T-helper 1 cell (primary cell): ENCODE measurements around the gene OVOL2.
"Not testable (repeated sequence)": the region's sequence is repeated elsewhere in the genome, so short reads cannot be mapped to it uniquely, and the experiment has no call there.

Experiments used
- DNase-seq, 5 donors: peaks; one replicate each; pipeline ENCODE4 v3.0.0-alpha.2; 2012 to 2020
- total RNA-seq, 4 donors: gene quantifications; one replicate each; lab custom pipeline; 2026; lab: John Stamatoyannopoulos, UW

Gene OVOL2
- total RNA-seq = 0 reads per million in 4 donors

DNA sequence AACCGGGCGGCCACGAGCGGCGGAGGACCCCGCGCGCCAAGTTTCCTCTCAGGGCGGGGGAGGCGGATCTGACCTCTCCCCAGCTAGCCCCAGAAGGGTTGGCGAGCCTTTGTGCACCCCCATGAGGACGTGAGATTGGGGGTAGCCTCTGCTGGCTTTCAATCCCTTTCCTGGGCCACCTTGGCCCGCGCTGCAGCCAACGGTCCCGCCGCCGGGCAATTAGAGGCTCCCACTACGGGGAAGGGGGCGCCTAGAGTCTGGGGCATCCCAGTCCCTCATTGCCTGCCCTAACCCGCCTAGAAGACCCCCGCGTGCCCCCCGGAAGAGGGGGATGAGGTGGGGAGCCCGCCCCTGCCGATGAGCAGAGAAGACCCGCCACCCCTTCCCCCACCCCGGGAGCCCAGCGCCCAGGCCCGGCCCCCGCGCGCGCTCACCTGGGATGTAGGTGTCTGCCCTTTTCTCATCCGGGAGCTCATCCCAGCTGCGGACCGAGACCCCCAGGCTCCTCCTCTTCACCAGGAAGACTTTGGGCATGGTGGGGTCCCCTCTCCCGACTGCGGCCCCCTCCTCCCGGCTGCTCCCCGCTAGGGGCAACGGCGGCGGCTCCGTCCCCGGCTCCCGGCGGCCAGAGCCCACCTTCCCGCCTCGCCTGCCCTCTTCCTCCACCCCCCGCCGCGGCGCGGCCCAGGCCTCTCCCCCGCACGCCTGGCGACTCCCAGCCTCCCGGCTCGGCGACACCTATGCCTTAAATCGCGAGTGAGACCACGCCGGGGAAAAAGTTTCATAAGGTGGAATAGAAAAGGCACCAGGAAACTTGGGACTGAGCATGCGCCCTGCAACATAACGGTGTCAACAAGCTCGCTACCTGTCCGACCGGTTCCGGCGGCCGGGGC lies at the start of gene OVOL2:
Gene OVOL2 (minus strand): TSS at position 816 of the 893 bp plus-strand sequence. CDS start 282 bp downstream, at position 534.
- DNase-seq = no peak

DNA sequence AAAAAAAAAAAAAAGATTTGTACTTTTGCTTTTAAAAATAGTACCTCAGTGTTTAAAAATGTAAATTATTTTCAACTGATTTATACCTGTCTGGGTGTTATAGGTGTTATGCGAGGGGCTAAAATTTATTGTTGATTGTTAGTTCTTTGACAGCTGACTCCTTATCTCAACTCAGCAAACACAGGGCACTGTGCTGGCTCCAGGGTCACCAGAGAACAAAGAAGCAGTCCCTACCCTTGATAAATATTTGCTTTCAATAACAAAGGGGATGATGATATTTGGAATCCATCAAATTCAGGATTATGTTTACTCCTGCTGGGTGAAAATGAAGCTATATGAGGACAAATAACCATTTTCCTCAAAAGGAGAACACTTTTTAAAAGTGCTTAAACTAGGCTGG lies 45.8 kb upstream of the OVOL2 start:
- DNase-seq = no peak

DNA sequence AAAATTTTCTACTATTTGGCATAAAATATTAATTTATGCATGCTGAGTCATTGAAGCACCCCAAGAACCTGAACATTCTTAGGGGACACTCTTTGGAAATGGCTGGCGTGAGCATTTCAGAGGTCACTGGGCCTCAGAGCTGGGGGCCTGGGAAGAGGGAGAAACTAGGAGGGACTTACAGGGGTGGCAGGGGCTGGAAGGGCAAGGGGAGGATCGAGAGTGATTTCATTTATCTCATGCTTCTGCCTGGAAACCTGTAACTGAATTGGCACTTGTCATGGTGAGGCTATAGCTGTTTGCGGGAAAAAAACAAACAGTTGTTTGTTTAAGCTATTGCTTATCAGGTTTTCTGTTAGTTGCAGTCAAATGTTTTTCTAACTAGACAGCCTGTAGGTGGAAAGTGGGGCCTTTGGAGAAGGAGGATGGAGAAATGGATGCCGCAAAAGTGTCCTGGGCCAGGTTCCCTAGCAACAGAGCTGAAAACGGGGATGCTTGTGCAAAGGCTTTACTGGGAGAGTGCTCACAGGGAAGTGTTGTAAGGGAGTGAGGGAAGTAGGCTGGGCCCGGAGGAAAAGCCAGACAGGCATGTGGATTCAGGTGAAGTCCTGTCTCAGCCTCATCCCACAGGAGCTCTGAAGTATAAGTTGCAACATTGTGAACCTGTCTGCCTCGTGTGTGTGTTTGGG lies 43.6 kb upstream of the OVOL2 start:
- no peak for DNase-seq

DNA sequence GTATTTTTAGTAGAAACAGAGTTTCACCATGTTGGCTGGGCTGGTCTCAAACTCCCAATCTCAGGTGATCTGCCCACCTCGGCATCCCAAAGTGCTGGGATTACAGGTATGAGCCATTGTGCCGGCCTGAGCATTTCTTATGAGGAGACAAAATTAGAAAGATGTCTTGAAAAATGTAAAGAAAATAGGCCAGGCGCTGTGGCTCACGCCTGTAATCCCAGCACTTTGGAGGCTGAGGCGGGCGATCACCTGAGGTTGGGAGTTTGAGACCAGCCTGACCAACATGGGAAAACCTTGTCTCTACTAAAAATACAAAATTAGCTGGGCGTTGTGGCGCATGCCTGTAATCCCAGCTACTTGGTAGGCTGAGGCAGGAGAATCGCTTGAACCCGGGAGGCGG lies 42.9 kb upstream of the OVOL2 start:
- not testable (repeated sequence) for DNase-seq

DNA sequence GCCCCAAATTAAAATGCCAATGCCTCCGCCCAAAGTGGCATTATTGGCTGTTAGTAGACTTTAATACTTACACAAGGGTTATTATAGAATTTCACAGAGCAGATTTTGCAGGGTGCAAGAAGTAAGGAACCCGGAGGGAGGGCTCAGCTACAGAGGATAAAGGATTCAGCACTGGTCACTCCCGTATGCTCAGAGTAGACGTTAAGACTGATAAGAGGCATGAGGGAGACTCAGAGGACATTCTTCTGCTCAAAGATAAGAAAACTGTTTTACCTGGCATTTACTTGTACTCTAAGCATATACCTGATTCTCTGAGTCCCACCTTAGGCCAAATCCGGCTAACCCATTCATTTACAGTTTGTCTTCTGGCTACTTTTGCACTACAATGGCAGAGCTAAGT lies 36.5 kb upstream of the OVOL2 start:
- no peak for DNase-seq

DNA sequence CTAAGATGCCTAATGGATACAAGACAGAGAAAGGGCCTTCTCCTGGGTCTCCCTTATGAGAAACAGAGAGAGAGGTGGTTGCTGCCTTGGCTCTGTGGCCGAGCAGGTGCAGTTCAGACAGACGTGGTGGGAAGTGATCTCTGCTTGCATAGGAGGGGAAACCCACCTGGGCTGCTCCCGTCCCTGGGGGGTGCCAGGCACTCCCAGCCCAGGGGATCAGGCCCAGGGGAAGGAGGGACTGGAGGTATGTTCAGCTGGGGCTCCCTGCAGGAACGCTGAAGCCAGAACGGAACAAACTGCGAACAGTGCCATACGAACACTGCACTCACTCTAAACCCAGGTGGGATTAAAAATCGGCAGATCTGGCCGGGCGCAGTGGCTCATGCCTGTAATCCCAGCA lies 35.7 kb upstream of the OVOL2 start:
- DNase-seq = no peak

DNA sequence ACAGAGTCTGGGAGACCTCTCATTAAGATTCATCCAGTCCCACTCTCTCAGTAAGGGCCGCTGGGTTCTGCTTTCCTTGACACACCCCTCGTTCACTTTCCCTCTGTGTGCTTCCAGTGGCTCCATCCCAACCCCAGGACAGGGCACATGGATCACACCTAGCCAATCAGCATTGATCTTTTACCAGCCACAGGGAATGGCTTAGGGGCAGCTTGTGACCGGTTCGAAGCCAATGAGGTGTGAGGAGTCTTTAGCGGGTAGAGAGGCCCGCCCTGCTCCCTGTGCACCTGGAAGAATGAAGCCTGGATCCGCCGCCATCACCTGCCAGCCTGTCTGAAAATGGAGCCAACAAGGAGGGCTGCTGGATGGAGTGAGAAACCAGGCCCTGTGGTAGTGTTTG lies 35.2 kb upstream of the OVOL2 start:
- DNase-seq = no peak

DNA sequence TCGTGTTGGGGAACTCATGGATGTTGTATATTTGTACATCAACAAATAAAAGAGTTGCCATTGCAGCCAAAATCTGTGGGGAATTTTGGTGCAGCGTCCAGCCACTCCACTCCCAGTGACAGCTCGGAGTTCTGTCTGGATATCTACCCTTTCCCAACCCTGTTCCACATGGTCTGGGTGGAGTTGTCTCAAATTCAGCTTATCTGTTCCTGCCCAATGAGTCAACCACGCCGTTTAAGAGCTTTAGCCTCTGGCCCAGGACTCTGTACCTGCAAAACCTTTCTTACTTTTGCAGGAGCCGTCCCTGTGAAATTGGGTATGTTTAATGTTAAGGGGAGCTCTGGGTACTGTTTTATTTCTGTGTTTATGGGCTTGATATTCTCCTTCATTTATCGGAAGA lies 33.9 kb upstream of the OVOL2 start:
- DNase-seq = no peak

DNA sequence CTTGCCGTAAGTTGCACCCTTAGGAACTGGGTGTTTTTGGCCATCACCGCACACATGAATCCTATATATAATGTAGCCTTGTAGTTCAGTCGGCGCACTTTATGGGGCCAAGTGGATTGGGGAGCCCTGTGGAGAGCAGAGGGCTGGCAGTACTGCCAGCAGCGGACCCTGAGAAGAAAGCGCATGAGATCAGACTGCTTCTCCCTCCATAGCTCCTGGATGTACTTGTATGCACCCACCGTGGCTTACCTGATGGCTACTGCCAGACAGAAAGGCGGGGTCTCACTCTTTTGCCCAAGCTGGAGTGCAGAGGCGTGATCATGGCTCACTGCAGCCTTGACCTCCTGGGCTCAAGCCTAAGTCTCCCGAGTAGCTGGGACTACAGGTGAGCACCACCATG lies 32.8 kb upstream of the OVOL2 start:
- DNase-seq = no peak

DNA sequence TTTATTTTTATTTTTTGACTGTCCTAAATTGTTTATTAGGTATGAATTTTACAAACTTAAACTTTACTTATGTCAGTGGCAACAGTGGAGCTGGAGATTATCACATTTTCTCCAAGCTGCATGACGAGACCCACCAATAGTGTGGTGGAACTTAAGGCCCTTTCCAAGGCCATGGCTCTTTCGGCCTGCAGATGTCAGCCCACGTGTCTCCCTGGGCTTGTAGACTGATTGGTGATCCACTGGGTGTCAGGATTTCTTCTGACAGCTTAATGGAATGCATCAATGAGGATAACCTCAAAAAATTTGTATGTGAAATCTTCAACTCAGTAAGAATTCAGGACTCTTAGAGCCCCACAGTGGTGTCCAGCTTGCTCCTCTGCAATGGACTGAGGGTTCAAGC lies 32.3 kb upstream of the OVOL2 start:
- no peak for DNase-seq

DNA sequence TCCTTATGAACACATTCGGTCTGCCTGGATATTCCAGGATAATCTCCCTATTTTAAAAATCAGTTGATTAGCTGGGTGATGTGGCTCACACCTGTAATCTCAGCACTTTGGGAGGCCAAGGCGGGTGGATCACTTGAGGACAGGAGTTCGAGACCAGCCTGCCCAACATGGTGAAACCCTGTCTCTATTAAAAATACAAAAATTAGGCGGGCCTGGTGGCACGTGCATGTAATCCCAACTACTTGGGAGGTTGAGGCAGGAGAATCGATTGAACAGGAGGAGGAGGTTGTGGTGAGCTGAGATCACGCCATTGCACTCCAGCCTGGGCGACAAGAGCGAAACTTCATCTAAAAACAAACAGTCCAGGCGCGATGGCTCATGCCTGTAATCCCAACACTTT lies 31.1 kb upstream of the OVOL2 start:
- DNase-seq = not testable (repeated sequence)

DNA sequence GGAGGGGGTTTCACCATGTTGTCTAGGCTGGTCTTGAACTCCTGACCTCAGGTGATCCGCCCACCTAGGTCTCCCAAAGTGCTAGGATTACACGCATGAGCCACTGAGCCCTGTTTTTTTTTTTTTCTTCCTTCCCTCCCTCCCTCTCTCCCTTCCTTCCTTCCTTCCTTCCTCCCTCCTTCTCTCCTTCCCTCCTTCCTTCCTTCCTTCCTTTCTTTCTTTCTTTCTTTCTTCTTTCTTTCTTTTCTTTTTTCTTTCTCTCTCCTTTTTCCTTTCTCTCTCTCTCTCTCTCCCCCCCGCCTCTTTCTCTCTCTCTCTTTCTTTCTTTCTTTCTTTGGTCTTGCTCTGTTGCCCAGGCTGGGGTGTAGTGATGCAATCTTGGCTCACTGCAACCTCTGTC lies 30.6 kb upstream of the OVOL2 start:
- not testable (repeated sequence) for DNase-seq

DNA sequence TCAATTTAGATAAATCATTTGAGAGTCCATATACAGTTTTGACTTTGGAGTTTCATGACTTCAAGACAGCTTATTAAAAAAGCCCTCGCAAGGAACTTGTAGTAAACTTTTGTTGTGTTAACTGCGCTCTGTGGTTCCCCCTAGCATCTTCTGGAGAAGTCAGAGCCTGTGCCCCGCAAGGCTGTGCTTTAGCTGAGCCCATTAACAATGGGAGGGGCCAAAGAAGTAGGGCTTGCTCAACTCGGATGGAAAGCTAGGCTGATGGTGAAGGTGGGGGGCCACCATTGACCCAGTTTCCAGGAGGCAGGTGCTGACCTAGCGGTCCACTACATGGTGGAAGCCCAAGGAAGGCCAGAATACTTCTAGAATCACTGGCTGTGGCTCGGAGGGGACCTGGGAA lies 29.3 kb upstream of the OVOL2 start:
- DNase-seq = no peak

DNA sequence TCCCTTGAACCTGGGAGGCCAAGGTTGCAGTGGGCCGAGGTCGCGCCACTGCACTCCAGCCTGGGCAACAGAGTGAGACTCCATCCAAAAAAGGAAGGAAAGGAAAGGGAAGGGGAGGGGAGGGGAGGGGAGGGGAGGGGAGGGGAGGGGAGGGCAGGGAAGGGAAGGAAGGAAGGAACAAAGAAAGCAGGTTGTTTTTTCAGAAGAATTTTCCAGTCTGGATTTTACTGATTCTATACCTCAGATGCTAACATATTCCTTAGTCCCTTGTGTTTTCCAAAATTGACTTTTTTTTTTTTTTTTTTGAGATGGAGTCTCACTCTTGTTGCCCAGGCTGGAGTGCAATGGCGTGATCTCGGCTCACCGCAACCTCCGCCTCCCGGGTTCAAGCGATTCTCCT lies 23.1 kb upstream of the OVOL2 start:
- not testable (repeated sequence) for DNase-seq

DNA sequence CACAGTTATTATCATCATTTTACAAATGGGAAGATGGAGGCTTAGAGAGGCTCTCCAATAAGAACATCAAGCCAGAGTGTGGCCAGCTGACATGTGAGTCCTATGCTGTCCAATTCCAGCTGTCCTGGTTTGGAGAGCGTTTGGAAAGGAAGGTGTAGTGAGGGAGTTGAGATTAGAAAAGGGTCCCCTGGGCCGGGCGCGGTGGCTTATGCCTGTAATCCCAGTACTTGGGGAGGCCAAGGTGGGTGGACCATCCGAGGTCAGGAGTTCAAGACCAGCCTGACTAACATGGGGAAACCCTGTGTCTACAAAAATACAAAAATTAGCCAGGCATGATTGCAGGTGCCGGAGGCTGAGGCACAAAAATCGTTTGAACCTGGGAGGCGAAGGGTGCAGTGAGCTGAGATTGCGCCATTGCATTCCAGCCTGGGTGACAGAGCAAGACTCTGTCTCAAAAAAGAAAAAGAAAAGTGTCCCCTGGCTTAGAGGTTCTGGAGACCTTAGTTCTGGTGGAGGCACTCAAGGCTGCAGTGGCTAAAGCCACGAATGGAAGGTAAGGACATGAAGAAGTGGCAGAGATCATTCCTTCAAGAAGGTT lies 22.1 kb upstream of the OVOL2 start:
- DNase-seq = no peak

DNA sequence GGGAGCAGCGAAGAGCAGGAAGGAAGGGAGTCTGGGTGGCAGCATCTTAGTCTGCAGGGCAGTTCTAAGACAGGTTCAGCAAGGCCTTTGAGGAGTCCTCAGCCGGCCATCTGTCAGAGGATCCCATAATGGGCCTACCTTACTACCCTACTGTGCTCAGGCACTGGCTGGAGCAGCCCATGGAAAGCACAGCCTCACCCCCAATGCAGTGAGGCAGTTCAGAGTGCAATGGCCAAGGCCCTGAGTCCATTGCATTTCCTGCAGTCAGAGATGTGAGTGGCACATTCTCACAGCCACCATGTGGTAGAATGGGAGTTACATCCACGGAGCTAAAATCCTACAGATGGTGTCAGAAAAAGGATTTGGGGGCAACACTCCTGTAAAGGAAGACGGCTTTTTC lies 19.4 kb upstream of the OVOL2 start:
- DNase-seq = no peak

DNA sequence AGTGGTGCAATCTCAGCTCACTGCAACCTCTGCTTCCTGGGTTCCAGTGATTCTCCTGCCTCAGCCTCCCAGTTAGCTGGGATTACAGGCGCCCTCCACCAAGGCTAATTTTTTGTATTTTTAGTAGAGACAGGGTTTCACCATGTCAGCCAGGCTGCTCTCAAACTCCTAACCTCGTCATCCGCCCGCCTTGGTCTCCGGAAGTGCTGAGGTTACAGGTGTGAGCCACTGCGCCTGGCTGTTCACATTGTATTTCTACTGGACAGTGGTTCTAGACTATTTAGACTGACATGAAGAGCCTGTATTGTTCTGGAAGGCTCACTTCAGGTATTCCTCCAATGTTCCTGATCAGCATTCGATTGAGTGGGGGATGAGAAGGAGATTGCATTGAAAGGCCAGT lies 14.8 kb upstream of the OVOL2 start:
- no peak for DNase-seq

DNA sequence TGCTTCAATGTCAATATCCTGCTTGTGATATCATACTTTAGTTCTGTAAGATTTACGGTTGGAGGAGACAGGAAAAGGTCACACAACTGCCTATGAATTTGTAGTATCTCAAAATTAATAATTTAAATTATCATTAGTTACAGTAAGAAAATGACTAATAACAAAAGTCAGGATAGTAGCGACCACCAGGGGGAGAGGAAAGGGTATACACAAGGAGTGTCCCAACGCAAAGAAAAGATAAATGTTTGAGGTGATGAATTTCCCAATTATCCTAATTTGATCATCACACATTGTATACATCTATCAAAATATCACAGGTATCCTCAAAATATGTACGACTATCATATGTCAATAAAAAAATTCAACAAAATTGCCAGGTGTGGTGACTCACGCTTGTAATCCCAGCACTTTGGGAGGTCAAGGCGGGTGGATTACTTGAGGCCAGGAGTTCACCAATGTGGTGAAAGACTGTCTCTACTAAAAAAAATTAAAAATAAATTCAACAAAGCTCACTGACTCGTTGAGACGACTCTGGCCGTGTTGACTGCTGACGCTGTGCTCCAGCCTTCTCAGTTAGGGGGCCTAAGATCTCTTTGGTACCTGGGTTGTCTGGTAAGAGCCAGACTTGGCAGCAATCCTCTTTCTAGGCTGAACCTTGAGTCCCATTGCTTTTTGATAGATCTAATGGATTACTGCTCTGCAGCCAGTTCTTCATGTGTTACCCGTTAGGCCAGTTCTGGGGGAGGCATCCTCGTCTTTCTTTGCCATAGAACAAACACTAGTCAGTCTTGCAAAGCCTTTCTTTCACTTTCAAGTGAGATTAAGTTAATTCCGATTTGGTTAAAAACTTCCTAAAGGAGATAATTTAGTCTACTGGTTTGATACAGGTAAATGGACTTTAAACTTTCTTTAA lies 9.0 kb upstream of the OVOL2 start:
- no peak for DNase-seq

DNA sequence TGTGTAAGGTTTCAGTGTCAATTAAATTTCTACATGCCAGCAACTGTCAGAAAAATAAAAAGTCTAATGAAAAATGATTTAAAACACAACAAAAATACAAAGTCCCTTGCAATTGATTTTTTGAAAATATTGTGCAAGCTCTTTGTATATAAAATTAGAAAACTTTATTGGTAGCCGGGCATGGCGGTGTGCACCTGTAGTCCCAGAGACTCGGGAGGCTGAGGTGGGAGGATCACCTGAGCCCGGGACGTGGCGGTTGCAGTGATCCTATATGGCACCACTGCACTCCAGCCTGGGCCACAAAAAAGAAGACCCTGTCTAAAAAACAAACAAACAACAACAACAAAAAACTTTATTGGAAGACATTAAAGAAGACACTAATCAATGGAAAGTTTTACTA lies 6.0 kb upstream of the OVOL2 start:
- DNase-seq = no peak

DNA sequence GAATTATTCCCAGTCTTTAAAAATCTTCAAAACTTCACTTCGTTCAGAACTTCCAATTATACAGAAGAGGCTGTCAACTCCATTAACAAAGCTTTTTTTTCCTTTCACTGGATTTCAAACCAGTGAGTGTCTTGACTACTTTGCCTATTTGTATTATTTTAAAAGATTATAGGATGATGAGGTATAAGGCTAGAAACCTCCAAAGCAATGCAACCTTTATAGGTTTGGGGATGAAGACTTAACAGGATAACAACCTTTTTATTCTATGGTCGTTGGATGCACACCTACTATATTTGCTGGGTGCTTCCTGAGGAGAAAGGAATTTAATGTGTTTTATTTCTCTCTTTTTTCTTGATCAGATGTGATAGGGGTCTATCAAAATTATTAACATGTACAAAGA lies 1.9 kb upstream of the OVOL2 start:
- DNase-seq = no peak

DNA sequence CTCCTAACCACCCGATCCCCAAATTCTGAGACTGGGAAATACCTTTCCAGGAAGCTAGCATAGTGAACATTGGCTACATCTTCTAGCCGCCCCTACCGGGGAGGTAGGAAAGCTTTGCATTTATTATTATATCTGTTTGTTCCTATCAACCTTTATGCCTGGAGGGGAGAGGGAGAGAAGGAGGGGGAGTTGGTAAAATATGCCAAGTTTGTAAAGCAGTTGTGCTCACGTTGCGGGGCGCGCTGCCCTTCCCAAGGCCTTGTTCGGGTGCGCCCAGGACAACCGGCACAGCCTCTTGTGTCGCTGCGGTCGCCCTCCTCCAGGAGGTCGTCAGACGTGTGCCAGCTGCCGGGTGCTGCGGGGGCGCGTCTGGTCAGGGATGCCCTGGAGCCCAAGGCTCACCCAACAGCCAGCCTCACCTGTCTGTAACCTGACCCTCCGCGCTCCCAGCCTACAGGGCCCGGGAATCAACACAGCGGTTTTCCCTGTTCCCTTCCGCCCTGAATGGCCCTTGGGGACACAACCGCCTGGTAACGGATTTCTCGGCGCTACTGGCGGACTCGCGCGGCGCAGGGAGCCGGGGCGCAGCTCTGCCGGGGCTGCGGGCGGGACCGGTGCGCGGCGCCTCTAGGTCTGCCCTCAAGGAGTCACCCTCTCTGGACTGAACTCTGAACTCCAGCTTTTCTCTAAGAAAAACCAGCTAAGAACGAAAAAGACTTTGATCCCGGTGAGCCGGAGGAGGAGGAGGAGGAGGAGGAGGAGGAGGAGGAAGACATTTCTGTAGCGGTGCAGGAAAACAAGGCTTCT lies 1.1 kb upstream of the OVOL2 start:
- DNase-seq = no peak

DNA sequence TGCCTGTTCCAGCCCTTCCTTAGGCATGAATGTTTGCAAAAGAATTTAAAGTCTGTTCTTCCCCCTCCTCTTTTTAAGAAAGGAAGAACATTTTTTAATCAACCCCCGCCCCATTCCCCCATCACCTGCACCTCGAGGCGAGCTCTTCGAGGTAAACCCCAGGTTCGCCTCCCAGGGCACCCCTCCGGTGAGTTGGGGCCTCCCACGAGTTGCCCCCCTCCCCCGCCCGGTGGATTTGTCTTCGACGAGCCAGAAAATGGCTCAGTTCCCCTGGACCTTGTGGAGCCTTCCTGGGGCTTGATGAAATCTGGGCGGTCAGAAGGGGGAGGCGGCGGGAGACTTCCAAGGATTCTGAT lies 256 bp upstream of the OVOL2 start:
- DNase-seq = no peak
